HG03469 (cell line): Measurements from ENCODE around the gene HTT.
"Not testable (repeated sequence)": the region's sequence is repeated elsewhere in the genome, so short reads cannot be mapped to it uniquely, and the experiment has no call there.

ENCODE experiments used
- ATAC-seq: cut with Tn5 transposase; IDR thresholded peaks from one replicate; pipeline ENCODE4 v1.9.1; 2021; ENCODE audit warnings: mild to moderate bottlenecking, moderate library complexity, moderate number of reproducible peaks; ENCODE audit not compliant: unreplicated experiment

HTT gene

DNA sequence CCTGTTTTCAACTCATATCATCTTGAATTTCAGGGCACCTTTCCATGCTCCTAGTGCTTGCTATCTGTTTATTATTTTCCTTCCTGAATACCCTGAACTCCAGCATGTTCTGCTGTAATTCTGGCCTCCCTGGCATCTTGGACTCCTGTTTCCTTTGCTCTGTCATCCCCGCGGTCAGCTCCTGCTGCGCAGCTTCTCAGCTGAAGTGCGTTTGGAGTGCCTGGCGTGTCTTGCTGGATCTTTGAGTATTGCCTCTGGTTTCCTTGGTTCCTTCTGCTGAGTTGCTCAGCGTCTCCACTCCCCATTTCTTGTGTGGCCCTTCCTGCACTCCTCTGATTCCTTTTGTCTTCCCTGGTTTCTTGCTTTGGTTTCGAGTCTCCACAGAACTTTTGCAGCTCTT is 84.4 kb downstream of the HTT start:
- ATAC-seq, result no peak

DNA sequence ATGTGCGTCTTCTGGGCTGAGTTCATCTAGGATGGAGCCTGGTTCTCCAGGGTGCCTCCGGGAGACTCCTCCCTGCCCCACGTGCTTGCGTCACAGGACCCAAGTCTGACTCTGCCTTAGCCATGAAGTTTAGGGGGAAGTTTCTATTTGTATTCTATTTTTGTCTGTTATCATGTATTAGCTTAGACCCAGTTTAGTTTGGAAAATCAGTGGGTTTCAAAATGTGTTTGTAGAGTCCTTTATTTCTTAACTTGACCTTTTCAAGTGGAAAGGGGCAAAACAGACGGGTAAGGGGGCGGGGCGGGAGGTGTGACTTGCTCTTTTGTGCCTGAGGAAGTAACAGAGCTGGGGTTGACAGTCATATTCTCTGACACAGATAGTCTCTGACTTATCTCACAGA is 86.0 kb downstream of the HTT start:
- ATAC-seq, result no peak

DNA sequence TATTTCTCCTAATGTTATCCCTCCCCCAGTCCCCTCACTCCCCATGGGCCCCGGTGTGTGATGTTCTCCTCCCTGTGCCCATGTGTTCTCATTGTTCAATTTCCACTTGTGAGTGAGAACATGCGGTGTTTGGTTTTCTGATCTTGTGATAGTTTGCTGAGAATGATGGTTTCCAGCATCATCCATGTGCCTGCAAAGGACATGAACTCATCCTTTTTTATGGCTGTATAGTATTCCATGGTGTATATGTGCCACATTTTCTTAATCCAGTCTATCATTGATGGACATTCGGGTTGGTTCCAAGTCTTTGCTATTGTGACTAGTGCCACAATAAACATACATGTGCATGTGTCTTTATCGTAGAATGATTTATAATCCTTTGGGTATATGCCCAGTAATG is 86.6 kb downstream of the HTT start:
- ATAC-seq, result not testable (repeated sequence)

DNA sequence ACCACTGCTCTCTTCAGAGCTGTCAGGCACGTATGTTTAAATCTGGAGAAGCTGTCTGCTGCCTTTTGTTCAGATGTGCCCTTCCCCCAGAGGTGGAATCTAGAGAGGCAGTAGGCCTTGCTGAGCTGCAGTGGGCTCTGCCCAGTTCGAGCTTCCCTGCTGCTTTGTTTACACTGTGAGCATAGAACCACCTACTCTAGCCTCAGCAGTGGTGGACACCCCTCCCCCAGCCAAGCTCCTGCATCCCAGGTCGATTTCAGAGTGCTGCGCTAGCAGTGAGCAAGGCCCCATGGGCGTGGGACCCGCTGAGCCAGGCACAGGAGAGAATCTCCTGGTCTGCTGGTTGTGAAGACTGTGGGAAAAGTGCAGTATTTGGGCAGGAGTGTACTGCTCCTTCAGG is 92.0 kb downstream of the HTT start:
- not testable (repeated sequence) for ATAC-seq

DNA sequence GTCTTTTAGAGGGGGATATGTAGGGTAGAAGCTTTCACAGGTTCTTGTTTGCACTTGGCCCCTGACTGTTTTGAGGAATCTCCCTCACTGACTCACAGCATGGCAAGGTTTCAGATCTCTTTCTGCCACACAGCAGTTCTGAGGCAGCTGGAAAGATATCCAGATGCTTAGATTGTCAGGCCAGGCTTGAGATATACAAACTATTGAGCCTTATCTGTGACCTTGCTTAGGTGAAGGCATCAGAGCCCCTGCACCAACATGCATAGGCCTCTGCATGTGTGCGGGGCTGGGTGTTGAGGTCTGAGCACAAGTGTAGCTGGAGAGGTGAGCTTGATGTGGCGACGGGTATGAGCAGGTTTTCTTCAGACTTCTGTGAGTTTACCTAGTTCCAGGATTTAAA is 93.5 kb downstream of the HTT start:
- no peak for ATAC-seq

DNA sequence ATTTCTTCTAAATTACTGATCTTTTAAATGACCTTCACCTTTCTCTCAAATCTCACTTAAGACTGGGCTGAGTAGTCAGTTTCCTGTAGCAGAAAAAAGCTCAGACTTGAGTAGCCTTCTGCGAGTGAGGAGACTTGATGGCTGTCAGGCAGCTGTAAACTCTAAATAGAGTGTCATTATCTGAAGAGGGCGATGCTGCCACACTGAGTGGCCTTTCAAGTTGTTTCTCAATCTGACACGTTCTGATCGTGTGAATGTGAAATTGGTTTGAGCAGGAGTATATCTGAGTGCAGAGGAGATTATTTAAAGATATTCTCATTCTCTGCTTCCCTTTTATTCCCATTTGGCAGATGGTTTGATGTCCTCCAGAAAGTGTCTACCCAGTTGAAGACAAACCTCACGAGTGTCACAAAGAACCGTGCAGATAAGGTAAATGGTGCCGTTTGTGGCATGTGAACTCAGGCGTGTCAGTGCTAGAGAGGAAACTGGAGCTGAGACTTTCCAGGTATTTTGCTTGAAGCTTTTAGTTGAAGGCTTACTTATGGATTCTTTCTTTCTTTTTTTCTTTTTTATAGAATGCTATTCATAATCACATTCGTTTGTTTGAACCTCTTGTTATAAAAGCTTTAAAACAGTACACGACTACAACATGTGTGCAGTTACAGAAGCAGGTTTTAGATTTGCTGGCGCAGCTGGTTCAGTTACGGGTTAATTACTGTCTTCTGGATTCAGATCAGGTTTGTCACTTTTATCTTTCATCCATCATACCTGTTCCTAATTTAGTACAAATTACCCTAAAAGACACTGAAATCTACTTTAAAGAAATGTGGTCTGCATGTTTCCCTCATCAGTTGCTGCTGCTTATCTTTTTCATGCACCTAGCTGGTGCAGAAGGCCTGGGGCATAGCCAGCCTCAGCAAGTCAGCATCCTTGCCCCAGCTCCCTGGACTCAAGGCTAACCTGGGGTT is 100.2 kb downstream of the HTT start:
- ATAC-seq, result no peak

DNA sequence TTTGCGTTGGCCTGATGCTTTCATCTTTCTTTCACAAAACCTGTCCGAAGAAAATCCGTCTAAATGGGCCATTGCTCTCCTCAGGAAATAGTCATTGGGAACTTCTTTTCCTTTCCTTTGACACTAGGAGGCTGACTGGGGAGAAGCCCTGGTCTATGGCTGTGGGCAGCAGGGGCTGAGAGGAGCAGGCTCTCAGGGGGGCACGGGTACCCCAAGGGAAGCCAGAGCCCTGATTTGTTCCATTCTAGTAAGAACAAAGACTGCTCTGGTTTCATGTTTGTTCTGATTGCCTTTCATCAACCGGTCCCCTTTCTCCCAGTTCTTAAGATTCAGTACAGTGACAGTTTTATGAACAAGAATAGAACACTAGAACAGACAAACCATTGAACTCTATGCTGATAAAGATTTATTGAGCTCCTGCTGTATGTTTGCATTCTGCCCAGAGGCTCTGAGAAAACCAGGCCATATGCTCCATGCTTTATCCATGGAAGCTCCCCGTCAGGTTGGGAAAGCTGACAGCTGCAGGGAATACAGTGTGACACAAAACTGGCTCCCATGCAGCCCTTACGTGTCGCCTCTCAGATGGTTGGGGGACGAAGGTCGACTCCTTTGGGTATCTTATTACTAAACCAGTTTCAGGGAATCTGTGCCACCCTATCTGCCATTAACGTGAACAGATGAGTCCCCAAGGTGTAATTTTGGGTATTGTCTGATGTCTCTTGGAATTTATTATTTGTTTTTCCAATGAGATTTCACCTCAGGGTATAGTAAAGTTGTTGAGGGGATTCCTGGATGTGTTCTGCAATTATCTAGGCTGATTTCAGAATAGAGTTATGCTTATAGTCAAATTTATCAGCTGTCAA is 102.1 kb downstream of the HTT start:
- ATAC-seq, result no peak

DNA sequence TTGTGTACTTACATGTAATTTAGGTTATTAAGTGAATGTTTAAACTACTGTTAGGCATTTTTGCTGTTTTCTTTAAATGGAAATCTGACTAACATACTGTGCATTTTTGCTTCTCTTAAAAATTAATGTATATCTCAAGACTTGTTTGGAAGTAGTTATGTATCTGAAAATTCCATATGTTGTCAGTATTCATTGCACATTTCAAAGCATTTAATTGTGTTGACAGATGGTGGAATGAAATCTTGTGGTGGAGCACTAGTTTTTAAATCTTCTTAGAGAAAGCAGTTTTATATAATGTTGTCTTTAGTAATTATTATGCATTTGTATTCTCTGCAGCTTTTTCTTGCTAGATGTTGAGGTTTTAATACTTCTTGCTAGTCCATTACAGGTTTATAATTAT is 102.9 kb downstream of the HTT start:
- ATAC-seq, result no peak

DNA sequence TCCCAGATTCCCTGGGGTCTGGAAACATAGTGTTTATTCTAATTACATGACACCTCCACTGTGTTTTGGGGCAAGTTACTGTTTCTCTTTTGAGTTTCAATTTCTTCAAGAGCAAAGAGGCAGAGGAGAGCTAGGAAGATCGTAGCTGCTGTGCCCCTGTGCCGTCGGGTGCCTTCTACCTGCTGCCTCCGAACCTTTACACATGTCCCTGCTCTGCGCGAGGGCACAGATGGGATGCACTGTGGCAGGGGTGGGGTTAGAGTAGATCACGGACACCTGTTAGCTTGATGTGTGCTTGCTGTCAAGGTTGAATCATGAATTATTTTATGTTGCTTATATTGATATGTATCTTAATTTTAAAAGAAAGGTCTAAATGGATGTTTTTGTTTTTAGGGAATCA is 103.4 kb downstream of the HTT start:
- no peak for ATAC-seq

DNA sequence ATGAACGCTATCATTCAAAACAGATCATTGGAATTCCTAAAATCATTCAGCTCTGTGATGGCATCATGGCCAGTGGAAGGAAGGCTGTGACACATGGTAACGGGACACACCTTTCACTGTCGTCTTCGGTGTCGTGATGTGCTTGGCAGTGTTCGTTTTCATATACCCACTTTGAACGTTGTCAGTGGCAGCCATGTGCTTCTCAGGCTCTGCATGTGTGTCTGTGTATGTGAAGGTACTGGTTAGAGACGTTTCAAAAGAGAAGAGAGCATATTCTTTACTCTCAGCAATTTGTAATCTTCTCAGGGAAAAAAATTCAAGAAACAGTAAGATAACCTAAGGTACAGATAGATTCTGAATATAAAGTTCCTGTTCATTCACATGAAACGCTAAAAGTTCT is 103.9 kb downstream of the HTT start:
- ATAC-seq, result no peak

DNA sequence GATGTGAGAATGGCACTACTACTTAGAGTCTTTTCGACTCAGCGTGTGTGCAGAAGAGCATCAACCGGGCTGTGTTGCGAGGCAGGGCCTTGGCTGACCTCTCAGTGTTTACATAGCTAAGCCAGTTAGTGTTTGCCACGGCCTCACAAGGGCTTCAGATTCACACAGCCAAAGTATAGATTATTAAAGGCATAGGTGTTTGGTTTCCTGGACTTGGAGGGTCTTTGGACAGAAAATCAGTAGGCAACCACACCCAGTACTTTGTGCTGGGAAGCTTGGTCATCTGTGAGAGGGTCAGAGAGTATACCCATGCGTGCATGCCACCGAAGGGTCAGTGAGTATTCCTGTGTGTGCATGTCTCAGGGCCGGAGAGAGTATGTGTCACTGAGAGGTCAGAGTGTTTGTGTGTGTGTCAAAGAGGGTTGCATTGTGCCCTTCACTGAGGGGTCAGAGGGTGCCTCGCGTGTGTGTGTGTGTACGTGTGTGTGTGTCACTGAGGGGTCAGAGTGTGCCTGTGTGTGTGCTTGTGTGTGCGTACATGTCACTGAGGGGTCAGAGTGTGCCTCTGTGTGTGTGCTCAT is 104.7 kb downstream of the HTT start:
- ATAC-seq, result no peak

DNA sequence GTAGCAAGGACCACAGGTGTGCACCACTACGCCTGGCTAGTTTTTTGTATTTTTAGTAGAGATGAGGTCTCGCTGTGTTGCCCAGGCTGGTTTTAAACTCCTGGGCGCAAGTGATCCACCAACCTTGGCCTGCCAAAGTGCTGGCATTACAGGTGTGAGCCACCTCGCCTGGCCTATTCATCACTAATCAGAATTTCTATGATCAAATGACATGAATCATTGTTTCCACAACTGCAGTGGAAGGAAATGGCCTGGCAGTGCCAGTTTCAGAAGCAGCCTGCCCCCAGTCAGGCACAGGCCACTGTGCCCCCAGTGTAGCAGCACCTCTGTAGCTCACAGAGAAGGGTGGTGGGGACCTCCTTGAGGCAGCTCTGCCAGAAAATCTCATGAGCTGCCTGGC is 108.5 kb downstream of the HTT start:
- ATAC-seq, result no peak

DNA sequence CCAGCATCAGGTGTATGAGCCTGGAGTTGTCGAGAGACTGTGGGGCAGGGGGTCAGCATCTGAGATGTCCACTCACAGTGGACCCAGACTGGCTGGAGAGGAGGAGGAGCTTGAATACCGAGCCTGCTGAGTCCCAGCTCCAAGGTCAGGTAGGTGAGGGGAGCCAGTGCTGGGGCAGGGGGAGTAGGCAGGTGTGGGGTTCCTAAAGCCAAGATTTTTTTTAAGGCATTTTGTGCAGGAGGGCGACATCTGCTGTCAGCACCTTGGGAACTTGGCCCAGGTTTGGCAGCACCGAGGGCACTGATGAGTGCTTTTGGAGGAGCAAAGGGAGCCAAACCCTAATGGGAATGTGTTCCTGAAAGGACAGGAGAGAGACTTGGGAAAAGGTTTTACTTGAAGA is 110.2 kb downstream of the HTT start:
- no peak for ATAC-seq

DNA sequence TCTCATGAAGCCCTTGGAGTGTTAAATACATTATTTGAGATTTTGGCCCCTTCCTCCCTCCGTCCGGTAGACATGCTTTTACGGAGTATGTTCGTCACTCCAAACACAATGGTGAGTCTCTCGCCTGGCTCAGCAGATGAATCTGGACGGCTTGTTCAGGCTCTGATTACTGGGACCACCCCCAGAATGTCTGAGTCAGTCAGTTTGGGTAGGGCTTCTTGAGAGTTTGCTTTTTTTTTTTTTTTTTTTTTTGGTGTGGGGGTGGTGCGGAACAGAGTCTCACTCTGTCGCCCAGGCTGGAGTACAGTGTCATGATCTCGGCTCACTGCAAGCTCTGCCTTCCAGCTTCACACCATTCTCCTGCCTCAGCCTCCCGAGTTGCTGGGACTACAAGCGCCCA is 112.1 kb downstream of the HTT start:
- ATAC-seq, result no peak

DNA sequence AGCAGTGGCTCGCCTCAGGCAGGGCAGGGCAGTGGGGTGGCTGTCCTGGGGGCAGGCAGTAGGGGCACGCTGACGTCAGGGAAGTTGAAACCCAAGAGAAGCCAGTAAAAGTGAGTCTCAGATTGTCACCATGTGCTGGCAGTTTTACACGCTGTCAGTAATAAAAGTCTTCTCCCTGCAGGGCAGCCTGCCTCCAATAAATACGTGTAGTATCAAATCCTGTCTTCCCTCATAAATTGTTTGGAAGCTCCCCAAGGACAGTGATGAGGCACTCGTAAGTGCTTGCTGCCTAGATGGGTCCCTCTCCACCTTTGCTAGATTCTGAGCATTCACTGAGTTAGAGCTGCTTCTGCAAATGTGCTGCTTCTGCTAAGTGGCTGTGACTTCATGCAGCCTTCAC is 113.6 kb downstream of the HTT start:
- no peak for ATAC-seq

DNA sequence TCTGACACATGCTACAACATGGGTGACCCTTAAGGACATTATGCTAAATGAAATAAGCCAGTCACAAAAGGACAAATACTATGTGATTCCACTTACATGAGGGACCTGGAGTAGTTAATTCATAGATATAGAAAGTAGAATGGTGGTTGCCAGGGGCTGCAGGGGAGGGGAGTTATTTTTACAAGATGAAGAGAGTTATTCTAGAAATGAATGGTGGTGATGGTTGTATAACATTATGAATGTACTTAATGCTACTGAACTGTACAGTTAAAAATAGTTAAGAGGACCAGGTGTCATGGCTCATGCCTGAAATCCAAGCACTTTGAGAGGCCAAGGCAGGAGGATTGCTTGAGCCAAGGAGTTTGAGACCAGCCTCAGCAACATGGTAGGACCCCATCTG is 115.0 kb downstream of the HTT start:
- no peak for ATAC-seq

DNA sequence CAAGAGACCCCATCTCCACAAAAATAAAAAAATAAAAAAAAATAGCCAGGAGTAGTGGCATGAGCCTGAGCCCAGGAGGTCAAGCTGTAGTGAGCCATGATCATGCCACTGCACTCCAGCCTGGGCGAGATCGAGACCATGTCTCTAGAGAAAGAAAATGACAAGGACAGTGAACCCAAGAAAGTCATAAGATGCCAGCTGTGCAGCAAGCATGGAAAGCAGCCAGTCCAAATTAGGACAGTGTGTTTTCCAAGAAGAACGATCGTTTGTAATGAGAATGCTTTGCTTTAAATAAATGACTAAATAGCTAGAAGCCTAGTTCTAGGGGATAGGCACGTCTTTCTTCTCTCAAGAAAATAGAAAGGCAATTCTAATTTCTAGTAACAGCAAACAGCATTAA is 116.1 kb downstream of the HTT start:
- no peak for ATAC-seq

DNA sequence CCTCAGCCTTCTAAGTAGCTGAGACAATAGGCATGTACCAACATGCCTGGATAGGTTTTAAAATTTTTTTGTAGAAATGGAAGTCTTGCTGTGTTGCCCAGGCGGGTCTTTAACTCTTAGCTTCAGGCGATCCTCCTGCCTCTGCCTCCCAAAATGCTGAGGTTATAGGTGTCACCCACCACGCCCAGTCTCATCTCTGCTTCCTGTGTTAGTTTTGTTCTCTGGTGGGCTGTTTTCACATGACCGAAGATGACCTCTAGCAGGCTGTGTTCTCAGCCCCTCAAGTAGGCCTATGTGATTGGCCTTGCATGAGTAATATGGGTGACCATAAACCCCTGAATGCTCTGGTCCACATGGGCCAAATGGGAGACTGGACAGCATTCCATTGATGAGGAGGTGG is 117.7 kb downstream of the HTT start:
- ATAC-seq, result no peak

DNA sequence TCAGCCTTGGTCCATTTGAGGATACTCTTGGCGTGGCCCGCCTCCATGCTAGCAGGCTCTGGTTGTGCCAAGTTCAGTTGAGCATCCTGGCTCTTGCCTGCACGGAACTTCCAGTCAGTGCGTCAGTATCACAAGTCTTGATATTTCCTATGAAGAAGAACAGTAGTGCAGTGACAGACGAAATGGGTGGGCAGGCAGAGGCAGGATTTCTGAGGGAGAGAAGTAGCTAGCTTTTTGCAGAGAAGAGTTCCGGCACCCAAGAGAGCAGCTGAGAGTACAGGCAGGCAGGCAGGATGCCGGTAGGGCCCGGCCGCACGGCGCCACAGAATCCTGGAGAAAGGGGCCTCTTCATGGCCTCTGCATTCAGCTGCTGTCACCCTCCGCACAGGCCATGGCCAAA is 118.3 kb downstream of the HTT start:
- no peak for ATAC-seq

DNA sequence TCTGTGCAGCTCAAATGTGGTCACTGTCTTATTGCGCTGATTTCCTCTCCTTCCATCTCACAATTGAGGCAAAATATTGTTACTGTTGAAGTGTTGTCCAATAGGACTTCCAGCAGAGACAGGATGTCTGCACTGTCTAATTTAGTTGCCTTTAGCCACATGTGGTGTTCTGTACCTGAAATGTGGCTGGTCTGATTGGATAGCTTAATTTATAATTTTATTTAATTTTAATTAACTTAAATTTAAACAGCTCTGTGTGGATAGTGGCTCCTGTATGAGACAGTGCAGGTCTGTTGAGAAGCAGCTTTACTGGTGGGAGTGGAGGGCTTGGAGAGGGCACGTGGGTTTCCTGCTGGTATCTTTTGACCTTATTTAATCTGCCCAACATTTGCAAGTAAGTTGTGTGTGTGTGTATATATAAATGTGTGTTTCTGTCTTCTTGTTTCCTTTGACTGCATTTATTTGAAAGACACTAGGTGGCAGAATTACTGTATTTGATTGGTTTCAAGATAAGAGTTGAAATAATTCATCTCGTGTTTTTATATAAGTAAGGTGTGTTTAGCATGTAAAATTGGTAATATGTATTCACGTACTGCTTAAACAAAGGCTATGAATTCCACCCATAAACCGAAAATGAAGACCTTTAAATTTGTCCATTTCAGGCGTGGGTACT is 119.2 kb downstream of the HTT start:
- ATAC-seq, result no peak
